ENCODE results near the gene LMTK2. TPM values are rescaled to one million over a fixed set of nuclear protein-coding genes. Genes with fewer than 3 reads are reported as not detected.
A peak's percentile ranks its signal among the peaks of the same experiment; 100 is the strongest.

Gene LMTK2
- total RNA-seq, 1 experiment from 2014 or later = 37.1 TPM

DNA sequence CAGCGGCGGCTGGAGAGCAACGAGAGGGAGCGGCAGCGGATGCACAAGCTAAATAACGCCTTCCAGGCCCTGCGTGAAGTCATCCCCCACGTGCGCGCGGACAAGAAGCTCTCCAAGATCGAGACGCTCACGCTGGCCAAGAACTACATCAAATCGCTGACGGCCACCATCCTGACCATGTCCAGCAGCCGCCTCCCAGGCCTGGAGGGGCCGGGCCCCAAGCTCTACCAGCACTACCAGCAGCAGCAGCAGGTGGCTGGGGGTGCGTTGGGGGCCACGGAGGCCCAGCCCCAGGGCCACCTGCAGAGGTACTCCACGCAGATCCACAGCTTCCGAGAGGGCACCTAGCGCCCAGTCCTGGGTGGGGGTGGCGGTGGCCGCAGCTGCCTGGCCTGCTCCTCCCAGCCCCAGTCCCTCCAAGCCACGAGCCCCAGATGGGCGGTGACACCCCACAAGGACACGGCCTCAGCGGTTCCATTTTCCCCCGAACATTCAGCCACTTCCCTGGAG lies 105.9 kb downstream of the LMTK2 start:
- Histone ChIP-seq H3K9me3 (ENCODE audit: insufficient read depth, low read depth) (no peaks in the 10 kb centered on the region), H3K36me3 (ENCODE audit: low read depth) (no peaks in the 10 kb centered on the region), H4K20me1 (ENCODE audit: insufficient read depth) (no peaks in the 10 kb centered on the region), H3K79me2 (ENCODE audit: low read depth) (no peaks in the 10 kb centered on the region), H3K4me1 (replicated peaks; ENCODE audit: insufficient read depth) (no peaks in the 10 kb centered on the region), H3K27me3 (ENCODE audit: insufficient read depth, low read depth) (no peaks in the 10 kb centered on the region), H2AFZ (no peak overlapping the region), H3K9me2 (ENCODE audit: insufficient read depth) (no peaks in the 10 kb centered on the region), H3K4me2 (no peak overlapping the region), H3K4me3 (no peak overlapping the region), H3K27ac (no peak overlapping the region), H3F3A (ENCODE audit: insufficient read depth, low read depth) (no peaks in the 10 kb centered on the region; the same call in 1 of the 2 replicates)
- BruUV-seq (replicated peaks) = no TSS peak
- intact Hi-C loops (cut with micrococcal nuclease; ENCODE audit: unreplicated experiment) = no loop called here
- DNase-seq = no peak
- TF ChIP-seq EZH2 (IDR thresholded peaks at IDR 0.05; ENCODE audit: low read depth) = no peak
- TF ChIP-seq CTCF (conservative IDR thresholded peaks at IDR 0.05) = no peak
- POLR2A ChIA-PET (ENCODE audit: unreplicated experiment) = interaction anchor here (0.6 kb wide), 1 partner anchor 340 kb away, joined by 9 read pairs; the partner anchor contains the start of gene ASNS
- CTCF ChIA-PET = no interaction called here

GRCh38 chr7:98213296-98213887 lies 106.7 kb downstream of the LMTK2 start:
- no peak overlapping the region for H3K4me3 ChIP-seq
- no peak overlapping the region for H3K27ac ChIP-seq
- ChIA-PET POLR2A (ENCODE audit: unreplicated experiment) (no interaction called here), CTCF (no interaction called here)
- H3F3A ChIP-seq (ENCODE audit: insufficient read depth, low read depth) = no peaks in the 10 kb centered on the region; the same call in 1 of the 2 replicates
- no peaks in the 10 kb centered on the region for H3K9me2 ChIP-seq (ENCODE audit: insufficient read depth)
- H4K20me1 ChIP-seq (ENCODE audit: insufficient read depth) = no peaks in the 10 kb centered on the region
- H3K4me1 ChIP-seq (replicated peaks; ENCODE audit: insufficient read depth) = no peaks in the 10 kb centered on the region
- intact Hi-C loops (cut with micrococcal nuclease; ENCODE audit: unreplicated experiment) = no loop called here
- no peak for DNase-seq
- no TSS peak for BruUV-seq (replicated peaks)
- TF ChIP-seq CTCF (conservative IDR thresholded peaks at IDR 0.05) (no peak), EZH2 (IDR thresholded peaks at IDR 0.05; ENCODE audit: low read depth) (no peak)
- H3K9me3 ChIP-seq (ENCODE audit: insufficient read depth, low read depth) = no peaks in the 10 kb centered on the region
- no peaks in the 10 kb centered on the region for H3K36me3 ChIP-seq (ENCODE audit: low read depth)
- no peaks in the 10 kb centered on the region for H3K79me2 ChIP-seq (ENCODE audit: low read depth)
- no peak overlapping the region for H3K4me2 ChIP-seq
- H2AFZ ChIP-seq = no peak overlapping the region
- H3K27me3 ChIP-seq (ENCODE audit: insufficient read depth, low read depth) = no peaks in the 10 kb centered on the region

- POLR2A ChIA-PET (ENCODE audit: unreplicated experiment) = no interaction called here
- Histone ChIP-seq H3K27ac (no peak overlapping the region), H3K4me3 (no peak overlapping the region), H4K20me1 (ENCODE audit: insufficient read depth) (no peaks in the 10 kb centered on the region), H3F3A (ENCODE audit: insufficient read depth, low read depth) (peaks cover 3% of the 10 kb centered on the region; the same call in 1 of the 2 replicates), H3K9me2 (ENCODE audit: insufficient read depth) (no peaks in the 10 kb centered on the region), H3K9me3 (ENCODE audit: insufficient read depth, low read depth) (no peaks in the 10 kb centered on the region), H3K36me3 (ENCODE audit: low read depth) (no peaks in the 10 kb centered on the region), H3K4me2 (no peak overlapping the region), H3K27me3 (ENCODE audit: insufficient read depth, low read depth) (no peaks in the 10 kb centered on the region), H3K4me1 (replicated peaks; ENCODE audit: insufficient read depth) (no peaks in the 10 kb centered on the region), H2AFZ (no peak overlapping the region), H3K79me2 (ENCODE audit: low read depth) (no peaks in the 10 kb centered on the region)
- no TSS peak for BruUV-seq (replicated peaks)
- peak in 1 of 2 experiments; percentile 24 for DNase-seq
- CTCF ChIA-PET = no interaction called here
- TF ChIP-seq EZH2 (IDR thresholded peaks at IDR 0.05; ENCODE audit: low read depth) = no peak
- intact Hi-C loops (cut with micrococcal nuclease; ENCODE audit: unreplicated experiment) = no loop called here
Measured at GRCh38 chr7:98213888-98214810, 107.5 kb downstream of the LMTK2 start.

Data from PC-9 (cell line).